Tibial nerve (tissue), 3 donors: ENCODE data around the gene PLPP1.

ENCODE experiments used
- POLR2A ChIP-seq, 2 donors: fragments of 450-650 bp; IDR thresholded peaks; one replicate each; pipeline ENCODE4 v1.6.1; 2017; ENCODE audit warnings: antibody characterized with exemption in 2 of 2, mild to moderate bottlenecking in 2 of 2, moderate library complexity in 2 of 2
- TF ChIP-seq, protein P1 (sequence below), 5 experiments: fragments of 200-600 bp in 3 of 5; fragments of 450-650 bp in 2 of 5; sonication (generic) in 3 of 5; IDR thresholded peaks; one replicate each; pipeline ENCODE4 v1.5.1; 2016 to 2019; ENCODE audit warnings: antibody characterized with exemption in 5 of 5, mild to moderate bottlenecking in 3 of 5, moderate library complexity in 2 of 5

DNA sequence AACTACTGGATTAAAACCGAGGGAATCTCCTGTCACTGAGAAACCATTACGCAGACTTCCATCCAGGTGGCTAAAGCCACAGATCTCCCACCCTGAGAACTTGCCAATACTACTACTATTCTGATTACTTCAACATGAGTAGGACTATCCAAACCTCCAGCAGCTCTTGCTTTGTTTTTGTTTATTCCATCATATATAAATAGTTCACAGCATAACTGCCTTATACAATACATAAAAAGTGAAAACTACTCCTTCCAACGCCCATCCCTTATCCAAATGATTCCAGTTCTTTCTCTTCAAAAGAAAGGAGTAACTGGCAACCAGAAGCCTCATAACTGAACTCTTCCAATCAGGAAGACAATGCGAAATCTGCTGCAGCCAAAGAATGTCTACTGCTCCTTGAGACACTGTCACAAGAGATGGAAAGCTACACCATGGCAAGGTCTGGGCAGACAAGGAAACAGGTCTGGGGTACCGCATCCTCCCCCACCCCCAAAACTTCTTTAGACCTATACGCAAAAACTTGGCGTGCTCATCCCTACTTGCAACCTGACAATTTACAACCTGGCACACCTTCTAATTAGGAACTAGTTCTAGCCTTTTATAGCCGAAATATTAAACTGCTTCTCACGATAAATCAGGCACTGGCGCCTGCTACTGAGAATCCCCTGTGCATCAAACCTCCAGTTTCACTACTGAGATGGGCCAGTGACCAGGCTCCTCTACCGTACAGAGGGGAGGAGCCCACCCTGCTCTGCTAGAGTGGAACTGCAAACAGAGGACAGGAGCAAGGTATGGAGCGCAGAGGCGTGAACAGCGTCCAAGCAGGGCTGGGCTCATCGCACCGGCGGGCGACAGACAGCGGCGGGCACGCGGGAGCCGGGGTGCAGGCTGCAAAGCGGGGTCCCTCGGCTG is 986 bp downstream of the PLPP1 start:
- TF ChIP-seq, protein P1, sequence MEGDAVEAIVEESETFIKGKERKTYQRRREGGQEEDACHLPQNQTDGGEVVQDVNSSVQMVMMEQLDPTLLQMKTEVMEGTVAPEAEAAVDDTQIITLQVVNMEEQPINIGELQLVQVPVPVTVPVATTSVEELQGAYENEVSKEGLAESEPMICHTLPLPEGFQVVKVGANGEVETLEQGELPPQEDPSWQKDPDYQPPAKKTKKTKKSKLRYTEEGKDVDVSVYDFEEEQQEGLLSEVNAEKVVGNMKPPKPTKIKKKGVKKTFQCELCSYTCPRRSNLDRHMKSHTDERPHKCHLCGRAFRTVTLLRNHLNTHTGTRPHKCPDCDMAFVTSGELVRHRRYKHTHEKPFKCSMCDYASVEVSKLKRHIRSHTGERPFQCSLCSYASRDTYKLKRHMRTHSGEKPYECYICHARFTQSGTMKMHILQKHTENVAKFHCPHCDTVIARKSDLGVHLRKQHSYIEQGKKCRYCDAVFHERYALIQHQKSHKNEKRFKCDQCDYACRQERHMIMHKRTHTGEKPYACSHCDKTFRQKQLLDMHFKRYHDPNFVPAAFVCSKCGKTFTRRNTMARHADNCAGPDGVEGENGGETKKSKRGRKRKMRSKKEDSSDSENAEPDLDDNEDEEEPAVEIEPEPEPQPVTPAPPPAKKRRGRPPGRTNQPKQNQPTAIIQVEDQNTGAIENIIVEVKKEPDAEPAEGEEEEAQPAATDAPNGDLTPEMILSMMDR (IDR thresholded peaks at IDR 0.05) = no peak
- no peak for TF ChIP-seq POLR2A (IDR thresholded peaks at IDR 0.05)
